GM18502 (cell line): ENCODE data around the gene HOGA1.

ENCODE experiments used
- ATAC-seq: cut with Tn5 transposase; IDR thresholded peaks from one replicate; pipeline ENCODE4 v1.9.1; 2021; ENCODE audit warnings: mild to moderate bottlenecking; ENCODE audit not compliant: unreplicated experiment, poor library complexity

The HOGA1 gene

GRCh38 chr10:97577701-97578100 lies 6.5 kb upstream of the HOGA1 start:
- ATAC-seq: no peak

GRCh38 chr10:97578171-97578844 lies 5.9 kb upstream of the HOGA1 start:
- no peak for ATAC-seq

GRCh38 chr10:97580421-97581367 lies 3.5 kb upstream of the HOGA1 start:
- no peak for ATAC-seq

DNA sequence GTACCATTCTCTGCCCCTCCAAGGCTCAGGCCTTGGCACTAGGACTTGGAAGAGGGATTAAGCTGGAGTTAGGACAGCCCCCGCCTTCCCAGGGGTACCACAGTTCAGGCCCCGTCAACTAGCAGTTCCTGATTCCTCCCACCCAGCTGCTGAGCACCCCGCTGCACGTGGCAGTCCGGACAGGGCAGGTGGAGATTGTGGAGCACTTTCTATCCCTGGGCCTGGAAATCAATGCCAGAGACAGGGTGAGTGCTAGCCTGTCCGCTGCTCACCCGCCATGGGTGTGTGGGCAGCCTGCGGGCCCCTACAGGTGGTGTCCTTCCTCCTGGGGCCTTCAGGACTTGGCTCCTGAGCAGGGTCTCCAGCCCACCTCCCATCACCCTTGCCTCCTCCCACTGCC lies 2.0 kb upstream of the HOGA1 start:
- ATAC-seq: no peak

DNA sequence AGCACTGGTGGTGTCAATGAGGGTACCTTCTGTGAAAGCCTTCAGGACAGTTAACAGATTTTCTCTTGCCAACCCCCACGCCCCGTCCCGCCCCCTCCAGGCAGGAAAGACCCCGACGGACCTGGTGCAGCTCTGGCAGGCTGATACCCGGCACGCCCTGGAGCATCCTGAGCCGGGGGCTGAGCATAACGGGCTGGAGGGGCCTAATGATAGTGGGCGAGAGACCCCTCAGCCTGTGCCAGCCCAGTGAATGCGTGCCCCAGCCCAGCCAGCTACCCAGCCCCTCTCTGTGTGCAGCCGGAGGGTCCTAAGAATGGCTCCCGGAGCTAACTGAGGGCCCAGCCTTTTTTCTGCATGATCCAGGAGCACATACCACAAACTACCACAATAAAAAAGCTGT lies 713 bp upstream of the HOGA1 start:
- no peak for ATAC-seq

DNA sequence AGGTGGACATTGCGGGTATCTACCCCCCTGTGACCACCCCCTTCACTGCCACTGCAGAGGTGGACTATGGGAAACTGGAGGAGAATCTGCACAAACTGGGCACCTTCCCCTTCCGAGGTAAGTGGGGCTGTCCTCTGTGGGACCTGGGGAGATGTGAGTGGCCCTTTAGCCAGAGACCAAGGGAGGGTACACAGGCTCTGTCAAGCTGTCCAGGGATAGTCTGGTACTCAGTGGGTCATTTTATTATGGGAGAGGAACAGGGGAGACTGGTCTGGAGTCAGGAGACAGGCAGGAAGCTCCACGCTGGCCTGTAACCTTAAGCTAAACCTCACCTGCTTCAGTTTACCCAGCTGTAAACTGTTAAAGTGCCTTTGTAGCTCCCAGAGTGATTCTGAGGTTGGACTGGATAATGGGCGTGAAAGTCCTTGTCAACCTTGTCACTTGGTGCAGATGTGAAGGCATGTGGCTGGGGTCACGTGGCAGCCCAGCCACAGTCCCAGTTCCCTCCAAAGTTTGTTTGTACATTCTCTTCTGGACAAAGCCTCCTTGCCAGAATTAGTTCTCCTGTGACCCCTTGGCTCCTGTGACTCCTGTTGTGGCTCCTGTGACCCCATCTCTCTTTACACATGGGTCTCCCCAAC lies 729 bp downstream of the HOGA1 start:
- ATAC-seq: no peak

DNA sequence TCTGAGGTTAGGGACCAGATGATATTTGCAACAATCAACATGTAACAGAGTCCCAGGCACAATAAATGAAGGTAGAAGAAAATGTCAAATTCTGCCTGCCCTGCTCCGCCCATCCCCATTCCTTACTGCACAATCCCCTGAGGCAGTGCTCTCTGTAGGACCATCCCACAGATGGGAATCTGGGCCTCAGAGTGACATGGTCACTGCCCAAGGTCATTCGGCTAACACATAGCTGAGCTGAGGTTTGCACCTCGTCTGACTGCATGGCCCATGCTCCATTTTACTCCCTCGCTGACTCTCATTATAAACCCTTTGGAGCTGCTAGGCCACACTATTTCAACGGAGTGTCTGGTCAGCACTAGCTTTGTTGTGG lies 1.2 kb downstream of the HOGA1 start:
- no peak for ATAC-seq

GRCh38 chr10:97587183-97587582 lies 3.0 kb downstream of the HOGA1 start:
- no peak for ATAC-seq

GRCh38 chr10:97589479-97589878 lies 5.3 kb downstream of the HOGA1 start, which contains the start of gene C10orf62:
Gene C10orf62, plus strand, starts transcription at chr10:97589721. Its CDS starts 177 bp downstream, at chr10:97589898.
- no peak for ATAC-seq

DNA sequence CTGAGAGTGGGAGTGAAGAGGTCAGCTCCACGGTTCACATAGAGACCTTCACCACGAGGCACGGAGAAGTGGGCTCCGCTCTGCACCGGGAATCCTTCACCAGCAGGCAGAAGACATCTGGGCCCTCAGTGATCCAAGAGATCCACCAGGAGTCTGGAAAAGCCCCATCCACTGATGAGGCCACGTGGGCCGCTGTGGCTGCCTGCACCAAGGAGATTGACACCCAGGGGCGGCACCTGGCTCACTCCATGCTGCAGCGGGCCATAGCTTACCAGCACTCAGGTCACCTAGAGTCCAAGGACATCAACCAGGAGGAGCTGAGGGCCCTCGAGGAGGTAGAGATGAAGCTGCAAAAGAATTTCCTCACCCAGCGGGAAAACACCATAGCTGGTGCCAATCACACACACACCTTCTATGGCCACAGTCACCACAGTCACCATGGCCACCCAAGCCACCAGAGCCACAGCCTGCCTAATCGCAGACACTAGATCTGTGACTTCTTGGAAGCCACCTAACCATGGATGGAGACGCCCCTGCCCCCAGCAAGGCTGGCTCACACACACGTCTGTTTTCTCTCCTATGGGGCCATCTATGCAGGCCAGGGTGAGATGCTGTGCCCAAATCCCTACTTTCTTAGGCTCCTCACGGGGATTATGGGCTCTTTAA lies 6.0 kb downstream of the HOGA1 start:
- no peak for ATAC-seq

DNA sequence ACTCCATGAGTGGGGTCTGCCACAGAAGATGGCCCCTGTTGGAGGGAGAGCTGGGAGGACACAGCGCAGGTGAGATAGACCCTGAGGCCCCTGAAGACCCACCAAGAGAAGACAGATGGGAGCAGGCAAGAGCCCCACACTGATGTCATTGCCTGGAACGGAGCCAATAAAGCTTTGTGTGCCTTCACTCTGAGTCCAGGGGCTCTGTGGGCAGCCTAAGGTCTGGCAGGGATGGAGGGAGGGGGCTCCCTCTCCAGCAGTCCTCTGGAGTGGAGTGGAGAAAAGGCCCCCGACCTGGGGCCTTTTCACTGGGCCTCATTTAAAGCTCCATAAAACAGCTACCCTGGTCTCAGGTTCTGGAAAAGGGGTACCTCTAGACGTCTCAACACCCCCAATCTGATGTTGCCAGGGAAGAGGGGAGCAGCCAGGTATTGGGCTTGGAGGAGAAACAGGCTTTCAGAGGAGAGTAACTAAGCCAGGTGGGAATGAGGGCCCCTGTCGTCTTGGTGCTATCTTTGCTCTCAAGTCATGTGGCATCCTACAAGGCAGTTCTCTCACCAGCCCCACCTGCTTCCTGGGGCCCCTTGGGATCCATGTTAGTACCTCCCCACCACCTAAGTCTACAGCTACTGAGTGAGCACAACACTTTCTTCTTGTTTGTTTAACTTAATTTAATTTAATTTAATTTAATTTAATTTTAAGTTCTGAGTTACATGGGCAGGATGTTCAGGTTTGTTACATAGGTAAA lies 6.7 kb downstream of the HOGA1 start:
- no peak for ATAC-seq

DNA sequence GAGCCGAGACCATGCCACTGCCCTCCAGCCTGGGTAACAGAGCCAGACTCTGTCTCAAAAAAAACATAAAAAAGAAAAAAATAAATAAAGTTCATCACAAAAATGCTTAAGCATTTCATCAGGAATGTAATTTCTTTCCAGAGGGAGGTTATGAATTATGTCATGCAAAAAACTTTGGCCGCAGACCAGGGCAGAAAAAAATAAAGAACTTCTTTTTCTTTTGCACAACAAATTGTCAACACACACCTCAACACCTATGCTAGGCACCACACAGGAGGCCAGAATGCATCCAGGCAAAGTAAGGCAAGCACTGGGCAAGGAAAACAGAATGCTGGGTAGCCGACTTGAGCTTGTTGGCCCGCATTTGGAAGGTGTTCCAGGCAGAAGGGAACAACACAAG lies 9.2 kb downstream of the HOGA1 start:
- ATAC-seq: no peak

- ATAC-seq: no peak
Measured at GRCh38 chr10:97596101-97597082, 12.2 kb downstream of the HOGA1 start.

GRCh38 chr10:97597778-97598177 lies 13.6 kb downstream of the HOGA1 start:
- ATAC-seq: no peak

GRCh38 chr10:97598407-97599271 lies 14.4 kb downstream of the HOGA1 start:
- no peak for ATAC-seq

DNA sequence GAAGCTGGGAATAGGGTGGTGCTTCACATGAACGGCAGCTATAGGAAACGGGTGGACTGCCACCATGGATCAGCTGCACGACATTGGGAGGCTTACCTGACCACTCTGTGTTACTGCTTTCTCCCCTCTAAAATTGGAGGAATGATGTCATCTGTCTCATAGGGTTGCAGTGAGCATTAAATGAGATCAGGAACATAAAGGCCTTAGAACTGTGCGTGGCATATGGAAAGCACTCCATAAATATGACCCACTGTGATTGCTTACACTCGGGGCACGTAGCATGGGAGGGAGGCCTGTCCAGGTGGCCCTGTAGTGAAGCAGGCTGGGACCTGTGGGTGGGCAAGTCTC lies 15.1 kb downstream of the HOGA1 start:
- ATAC-seq: no peak

- ATAC-seq: no peak
Measured at GRCh38 chr10:97600616-97601015, 16.4 kb downstream of the HOGA1 start.
